ENCODE measurements around the gene CFAP97. TPM values are rescaled to one million over a fixed set of nuclear protein-coding genes. Genes with fewer than 3 reads are reported as not detected.

The CFAP97 gene
- total and polyA plus RNA-seq, 9 of the 15 experiments (the other 6 are each of a cell fraction or from before 2014, with no cell fraction given) = 17.3 to 57.8 (median 44.4) TPM

GRCh38 chr4:185203486-185204237 is at the start of gene CFAP97 (continued):
- TF ChIP-seq MGA (IDR thresholded peaks at IDR 0.05) (peak; percentile 87), ZNF592 (IDR thresholded peaks at IDR 0.05) (peak; percentile 84), CHAMP1 (IDR thresholded peaks at IDR 0.05) (no peak), ZBTB8A (IDR thresholded peaks at IDR 0.05; ENCODE audit: partially characterized antibody) (no peak), CREBBP (IDR thresholded peaks at IDR 0.05; ENCODE audit: low read depth, low read length) (no peak), PRPF4 (IDR thresholded peaks at IDR 0.05; ENCODE audit: insufficient read depth, low read depth, low read length, poor library complexity, severe bottlenecking) (no peak)
